ENCODE results near the gene PGM1. TPM values are rescaled to one million over a fixed set of nuclear protein-coding genes. Genes with fewer than 3 reads are reported as not detected.

PGM1 gene
- total RNA-seq, 1 donor from 2014 or later, result 144 TPM

DNA sequence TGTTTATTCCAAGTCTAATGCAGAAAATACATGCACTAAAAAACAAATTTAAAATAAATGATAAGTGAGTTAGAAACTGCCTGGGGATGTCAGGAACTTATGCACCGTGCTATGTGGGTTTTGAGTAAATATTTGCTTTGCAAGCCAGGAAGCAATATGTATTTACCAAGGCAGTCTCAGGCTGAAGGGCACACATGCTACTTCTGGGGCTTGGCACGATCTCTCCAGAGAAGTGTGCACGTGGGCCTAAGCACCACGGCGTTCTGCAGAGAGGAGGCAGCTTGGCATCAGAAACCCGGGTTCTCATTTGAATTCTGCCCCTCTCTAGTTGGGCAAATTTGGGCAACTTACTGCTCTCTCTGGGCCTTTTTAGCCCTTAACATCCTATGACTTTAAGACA lies 108.0 kb downstream of the PGM1 start:
- H3K4me3 ChIP-seq (ENCODE audit: low read length in 3 of 3), result no peak overlapping the region
- H3K4me1 ChIP-seq (ENCODE audit: control insufficient read depth in 3 of 3, insufficient read depth in 3 of 3, low read length in 3 of 3), result peaks cover 8 to 15% (median 12%) of the 10 kb centered on the region in 3 donors
- no peaks in the 10 kb centered on the region for H3K9me3 ChIP-seq (ENCODE audit: control insufficient read depth in 3 of 3, low read length in 3 of 3)
- no peak overlapping the region for H3K27ac ChIP-seq (ENCODE audit: low read depth, low read length)
- H3K27me3 ChIP-seq (ENCODE audit: control insufficient read depth in 3 of 3, insufficient read depth in 3 of 3, low read length in 3 of 3), result peaks cover 0 to 3% (median 0%) of the 10 kb centered on the region in 3 donors
- H3K36me3 ChIP-seq (ENCODE audit: control insufficient read depth in 3 of 3, insufficient read depth in 3 of 3, low read length in 3 of 3), result no peaks in the 10 kb centered on the region
- H3K9ac ChIP-seq (ENCODE audit: low read depth in 1 of 3, low read length in 3 of 3), result no peak overlapping the region

DNA sequence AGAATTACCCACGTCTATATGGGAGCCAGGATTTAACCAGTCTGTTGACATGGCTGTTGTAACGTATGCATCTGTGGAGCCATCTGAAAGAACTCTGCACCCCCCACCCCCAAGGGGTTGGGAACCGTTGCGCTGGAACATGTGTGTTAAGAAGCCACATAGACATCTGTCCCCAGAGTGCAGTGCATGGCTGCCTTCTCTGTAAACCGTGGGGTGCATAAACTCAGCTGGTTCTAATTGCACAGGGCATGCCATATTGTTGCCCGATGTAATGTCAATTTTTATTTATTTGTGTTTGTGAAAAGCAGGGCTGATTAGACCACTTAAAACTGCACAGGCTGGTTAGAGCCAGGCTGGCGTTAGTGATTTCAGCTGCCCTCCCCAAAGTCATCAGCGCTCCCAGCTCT lies 110.5 kb downstream of the PGM1 start:
- no peaks in the 10 kb centered on the region for H3K36me3 ChIP-seq (ENCODE audit: control insufficient read depth in 3 of 3, insufficient read depth in 3 of 3, low read length in 3 of 3)
- no peak overlapping the region for H3K27ac ChIP-seq (ENCODE audit: low read depth, low read length)
- peaks cover 0 to 3% (median 0%) of the 10 kb centered on the region in 3 donors for H3K27me3 ChIP-seq (ENCODE audit: control insufficient read depth in 3 of 3, insufficient read depth in 3 of 3, low read length in 3 of 3)
- peaks cover under 1 to 7% (median 2%) of the 10 kb centered on the region in 3 donors for H3K4me1 ChIP-seq (ENCODE audit: control insufficient read depth in 3 of 3, insufficient read depth in 3 of 3, low read length in 3 of 3)
- H3K9ac ChIP-seq (ENCODE audit: low read depth in 1 of 3, low read length in 3 of 3), result no peak overlapping the region
- no peak overlapping the region for H3K4me3 ChIP-seq (ENCODE audit: low read length in 3 of 3)
- no peaks in the 10 kb centered on the region for H3K9me3 ChIP-seq (ENCODE audit: control insufficient read depth in 3 of 3, low read length in 3 of 3)

DNA sequence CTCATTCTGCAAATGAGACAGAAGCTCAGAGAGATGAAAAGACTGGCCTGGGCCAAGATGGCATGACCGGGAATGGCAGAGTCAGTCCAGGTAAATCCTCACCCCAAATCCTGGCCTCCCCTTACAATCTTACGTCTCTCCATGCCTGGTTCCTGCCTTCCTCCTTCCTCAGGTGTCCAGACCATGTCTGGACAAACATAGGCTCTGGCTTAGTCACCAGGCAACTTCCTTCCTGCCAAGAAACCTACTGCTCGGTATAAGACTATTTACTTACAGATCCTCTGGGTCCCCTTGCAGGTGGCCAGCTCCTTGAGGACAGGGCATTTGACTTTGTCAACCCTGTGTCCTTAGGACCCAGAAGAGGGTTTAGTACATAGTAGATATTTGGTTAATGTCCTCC lies 111.2 kb downstream of the PGM1 start:
- peaks cover 0 to 3% (median 0%) of the 10 kb centered on the region in 3 donors for H3K27me3 ChIP-seq (ENCODE audit: control insufficient read depth in 3 of 3, insufficient read depth in 3 of 3, low read length in 3 of 3)
- no peaks in the 10 kb centered on the region for H3K4me1 ChIP-seq (ENCODE audit: control insufficient read depth in 3 of 3, insufficient read depth in 3 of 3, low read length in 3 of 3)
- no peaks in the 10 kb centered on the region for H3K9me3 ChIP-seq (ENCODE audit: control insufficient read depth in 3 of 3, low read length in 3 of 3)
- H3K9ac ChIP-seq (ENCODE audit: low read depth in 1 of 3, low read length in 3 of 3), result no peak overlapping the region
- no peaks in the 10 kb centered on the region for H3K36me3 ChIP-seq (ENCODE audit: control insufficient read depth in 3 of 3, insufficient read depth in 3 of 3, low read length in 3 of 3)
- no peak overlapping the region for H3K27ac ChIP-seq (ENCODE audit: low read depth, low read length)
- no peak overlapping the region for H3K4me3 ChIP-seq (ENCODE audit: low read length in 3 of 3)

DNA sequence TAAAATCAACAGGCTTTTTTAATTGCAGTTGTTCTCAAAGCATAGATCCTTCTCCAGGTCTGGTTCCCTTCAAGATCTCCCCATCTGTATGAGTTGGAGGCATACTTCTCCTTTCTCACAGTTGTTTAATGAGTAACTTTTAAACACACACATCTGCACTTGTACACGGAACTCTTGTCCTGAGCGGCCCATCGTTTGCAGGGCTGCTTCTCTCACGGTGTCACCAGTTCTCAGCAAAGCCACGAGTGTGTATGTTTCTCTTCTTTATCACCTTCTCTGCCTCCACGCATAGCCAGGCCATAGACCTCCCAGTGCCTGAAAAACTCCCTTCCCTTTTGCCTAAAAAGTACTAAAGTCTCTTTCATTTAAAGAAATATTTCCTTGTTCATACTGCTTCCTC lies 111.9 kb downstream of the PGM1 start:
- peaks cover 0 to 3% (median 0%) of the 10 kb centered on the region in 3 donors for H3K27me3 ChIP-seq (ENCODE audit: control insufficient read depth in 3 of 3, insufficient read depth in 3 of 3, low read length in 3 of 3)
- no peak overlapping the region for H3K27ac ChIP-seq (ENCODE audit: low read depth, low read length)
- no peaks in the 10 kb centered on the region for H3K9me3 ChIP-seq (ENCODE audit: control insufficient read depth in 3 of 3, low read length in 3 of 3)
- H3K4me1 ChIP-seq (ENCODE audit: control insufficient read depth in 3 of 3, insufficient read depth in 3 of 3, low read length in 3 of 3), result no peaks in the 10 kb centered on the region
- H3K4me3 ChIP-seq (ENCODE audit: low read length in 3 of 3), result no peak overlapping the region
- H3K36me3 ChIP-seq (ENCODE audit: control insufficient read depth in 3 of 3, insufficient read depth in 3 of 3, low read length in 3 of 3), result no peaks in the 10 kb centered on the region
- no peak overlapping the region for H3K9ac ChIP-seq (ENCODE audit: low read depth in 1 of 3, low read length in 3 of 3)

DNA sequence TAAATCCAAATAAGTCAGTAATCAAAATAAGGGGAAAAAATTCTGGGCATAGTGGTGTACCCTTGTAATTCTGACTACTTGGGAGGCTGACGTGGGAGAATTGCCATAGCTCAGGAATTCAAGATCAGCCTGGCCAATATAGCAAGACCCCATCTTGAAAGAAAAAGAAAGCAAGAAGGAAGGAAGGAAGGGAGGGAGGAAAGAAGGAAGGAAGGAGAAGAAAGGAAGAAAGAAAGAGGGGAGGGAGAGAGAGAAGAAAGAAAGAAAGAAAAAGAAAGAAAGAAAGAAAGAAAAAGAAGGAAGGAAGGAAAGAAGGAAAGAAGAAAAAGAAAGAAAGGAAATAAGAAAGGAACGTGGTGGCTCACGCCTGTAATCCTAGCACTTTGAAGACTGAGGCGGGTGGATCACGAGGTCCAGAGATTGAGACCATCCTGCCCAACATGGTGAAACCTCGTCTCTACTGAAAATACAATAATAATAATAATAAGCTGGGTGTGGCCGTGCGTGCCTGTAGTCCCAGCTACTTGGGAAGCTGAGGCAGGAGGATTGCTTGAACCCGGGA lies 116.1 kb downstream of the PGM1 start:
- H3K4me3 ChIP-seq (ENCODE audit: low read length in 3 of 3), result no peak overlapping the region
- no peak overlapping the region for H3K9ac ChIP-seq (ENCODE audit: low read depth in 1 of 3, low read length in 3 of 3)
- no peaks in the 10 kb centered on the region for H3K36me3 ChIP-seq (ENCODE audit: control insufficient read depth in 3 of 3, insufficient read depth in 3 of 3, low read length in 3 of 3)
- no peak overlapping the region for H3K27ac ChIP-seq (ENCODE audit: low read depth, low read length)
- H3K4me1 ChIP-seq (ENCODE audit: control insufficient read depth in 3 of 3, insufficient read depth in 3 of 3, low read length in 3 of 3), result peaks cover 0 to 3% (median 0%) of the 10 kb centered on the region in 3 donors
- H3K27me3 ChIP-seq (ENCODE audit: control insufficient read depth in 3 of 3, insufficient read depth in 3 of 3, low read length in 3 of 3), result no peaks in the 10 kb centered on the region
- H3K9me3 ChIP-seq (ENCODE audit: control insufficient read depth in 3 of 3, low read length in 3 of 3), result no peaks in the 10 kb centered on the region

Small RNA genes within 50 kb of the gene (small RNA-seq; reads per million reads assigned to genes)
- gene RF02105, result not detected
- gene RF02106, result not detected
- not detected for gene RF02107
- not detected for gene RF02108
- gene RF02109, result not detected
- not detected for gene RF02110

Other genes with a start within 250 kb of the PGM1 start
- 43.3 TPM for gene ALG6, start 225.8 kb upstream of the PGM1 start, total RNA-seq
- 14.1 TPM for gene ITGB3BP, start 70.2 kb upstream of the PGM1 start, total RNA-seq
- gene EFCAB7, start 69.9 kb upstream of the PGM1 start, total RNA-seq, result 4.7 TPM
- gene ROR1, start 180.6 kb downstream of the PGM1 start, total RNA-seq, result 7.8 TPM

Measured in skeletal muscle tissue (tissue), 5 donors.